B cell (primary cell): ENCODE measurements around the gene FARP1.

Source experiments
- EZH2 ChIP-seq: IDR thresholded peaks from 2 replicates; pipeline ENCODE4 v1.6.1; 2012; ENCODE audit warnings: borderline replicate concordance, low read depth, mild to moderate bottlenecking, moderate library complexity, low read length; ENCODE audit not compliant: insufficient read depth, poor library complexity, severe bottlenecking
- TF ChIP-seq, protein P1 (sequence below): fragments of 200-600 bp; IDR thresholded peaks from one replicate; pipeline ENCODE4 v1.8.0; 2022; ENCODE audit warnings: antibody characterized with exemption, mild to moderate bottlenecking

DNA sequence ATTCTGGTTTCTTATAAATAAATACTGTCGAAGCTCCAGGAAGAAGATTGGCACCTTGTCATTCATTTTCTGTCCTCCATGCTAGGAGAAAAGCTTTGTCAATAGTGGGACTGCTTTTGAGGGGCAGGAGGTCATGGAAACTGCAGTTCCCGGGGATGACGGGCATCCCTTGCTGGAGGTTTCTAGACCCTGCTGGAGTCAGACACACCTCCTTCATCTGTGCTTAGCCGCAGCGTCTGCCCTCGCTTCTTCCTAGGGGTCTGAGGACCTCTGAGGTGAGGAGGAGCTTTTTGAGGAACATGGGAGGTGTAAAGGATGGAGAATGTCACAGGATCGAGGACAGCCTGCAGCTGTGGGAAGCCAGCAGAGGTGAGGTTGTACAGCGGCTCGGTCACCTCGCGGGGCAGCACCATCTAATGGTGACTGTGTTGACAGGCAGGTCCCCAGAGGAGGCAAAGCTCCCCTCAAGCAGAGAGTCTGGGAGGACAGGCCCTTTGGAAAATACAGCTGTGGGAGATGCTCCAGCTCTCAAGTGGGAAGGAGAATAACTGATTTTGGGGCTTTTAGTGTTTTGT is 206.9 kb downstream of the FARP1 start:
- TF ChIP-seq, protein P1, sequence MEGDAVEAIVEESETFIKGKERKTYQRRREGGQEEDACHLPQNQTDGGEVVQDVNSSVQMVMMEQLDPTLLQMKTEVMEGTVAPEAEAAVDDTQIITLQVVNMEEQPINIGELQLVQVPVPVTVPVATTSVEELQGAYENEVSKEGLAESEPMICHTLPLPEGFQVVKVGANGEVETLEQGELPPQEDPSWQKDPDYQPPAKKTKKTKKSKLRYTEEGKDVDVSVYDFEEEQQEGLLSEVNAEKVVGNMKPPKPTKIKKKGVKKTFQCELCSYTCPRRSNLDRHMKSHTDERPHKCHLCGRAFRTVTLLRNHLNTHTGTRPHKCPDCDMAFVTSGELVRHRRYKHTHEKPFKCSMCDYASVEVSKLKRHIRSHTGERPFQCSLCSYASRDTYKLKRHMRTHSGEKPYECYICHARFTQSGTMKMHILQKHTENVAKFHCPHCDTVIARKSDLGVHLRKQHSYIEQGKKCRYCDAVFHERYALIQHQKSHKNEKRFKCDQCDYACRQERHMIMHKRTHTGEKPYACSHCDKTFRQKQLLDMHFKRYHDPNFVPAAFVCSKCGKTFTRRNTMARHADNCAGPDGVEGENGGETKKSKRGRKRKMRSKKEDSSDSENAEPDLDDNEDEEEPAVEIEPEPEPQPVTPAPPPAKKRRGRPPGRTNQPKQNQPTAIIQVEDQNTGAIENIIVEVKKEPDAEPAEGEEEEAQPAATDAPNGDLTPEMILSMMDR, result no peak
- no peak for TF ChIP-seq EZH2
